ENCODE measurements around the gene SGK1. TPM values are rescaled to one million over a fixed set of nuclear protein-coding genes. Genes with fewer than 3 reads are reported as not detected.
"Not testable (repeated sequence)": the region's sequence is repeated elsewhere in the genome, so short reads cannot be mapped to it uniquely, and the experiment has no call there.

The SGK1 gene
- total RNA-seq, 1 donor from 2014 or later, result 25.8 TPM

- no peaks in the 10 kb centered on the region for H3K4me1 ChIP-seq
- no peaks in the 10 kb centered on the region for H3K27me3 ChIP-seq (ENCODE audit: low read depth)
Observed at GRCh38 chr6:134257516-134257915, 60.4 kb downstream of the SGK1 start.

GRCh38 chr6:134256862-134257261 is 61.0 kb downstream of the SGK1 start:
- H3K27ac ChIP-seq (replicated peaks), result no peak overlapping the region
- no peaks in the 10 kb centered on the region for H3K9me3 ChIP-seq (replicated peaks)
- TF ChIP-seq CTCF (IDR thresholded peaks at IDR 0.05; ENCODE audit: borderline replicate concordance), result no peak
- no peak overlapping the region for H3K4me3 ChIP-seq
- no peak for DNase-seq
- H3K4me1 ChIP-seq, result no peaks in the 10 kb centered on the region
- intact Hi-C loops (cut with micrococcal nuclease), result no loop called here
- H3K36me3 ChIP-seq, result no peaks in the 10 kb centered on the region
- H3K27me3 ChIP-seq (ENCODE audit: low read depth), result no peaks in the 10 kb centered on the region

More at GRCh38 chr6:134257516-134257915, 60.4 kb downstream of the SGK1 start:
- no peak overlapping the region for H3K27ac ChIP-seq (replicated peaks)
- no peaks in the 10 kb centered on the region for H3K9me3 ChIP-seq (replicated peaks)
- no peak for TF ChIP-seq CTCF (IDR thresholded peaks at IDR 0.05; ENCODE audit: borderline replicate concordance)
- H3K4me3 ChIP-seq, result no peak overlapping the region
- DNase-seq, result no peak
- intact Hi-C loops (cut with micrococcal nuclease), result no loop called here
- no peaks in the 10 kb centered on the region for H3K36me3 ChIP-seq

GRCh38 chr6:134255280-134255679 is 62.6 kb downstream of the SGK1 start:
- peaks cover 11% of the 10 kb centered on the region for H3K4me1 ChIP-seq
- H3K27ac ChIP-seq (replicated peaks); H3K9me3 ChIP-seq (replicated peaks); H3K36me3 ChIP-seq; DNase-seq; H3K4me3 ChIP-seq; H3K27me3 ChIP-seq (ENCODE audit: low read depth); intact Hi-C loops (cut with micrococcal nuclease): not testable (repeated sequence)

GRCh38 chr6:134254118-134254517 is 63.8 kb downstream of the SGK1 start:
- TF ChIP-seq CTCF (IDR thresholded peaks at IDR 0.05; ENCODE audit: borderline replicate concordance), result no peak
- Histone ChIP-seq H3K4me1 (peaks cover 22% of the 10 kb centered on the region), H3K27me3 (ENCODE audit: low read depth) (no peaks in the 10 kb centered on the region), H3K9me3 (replicated peaks) (no peaks in the 10 kb centered on the region), H3K36me3 (no peaks in the 10 kb centered on the region), H3K27ac (replicated peaks) (no peak overlapping the region), H3K4me3 (no peak overlapping the region)
- intact Hi-C loops (cut with micrococcal nuclease), result no loop called here
- no peak for DNase-seq

- no peak for DNase-seq
- H3K4me1 ChIP-seq, result peaks cover 22% of the 10 kb centered on the region
- H3K36me3 ChIP-seq, result no peaks in the 10 kb centered on the region
- no peak for TF ChIP-seq CTCF (IDR thresholded peaks at IDR 0.05; ENCODE audit: borderline replicate concordance)
- H3K9me3 ChIP-seq (replicated peaks), result no peaks in the 10 kb centered on the region
- no peak overlapping the region for H3K4me3 ChIP-seq
- intact Hi-C loops (cut with micrococcal nuclease), result no loop called here
- H3K27ac ChIP-seq (replicated peaks), result no peak overlapping the region
- H3K27me3 ChIP-seq (ENCODE audit: low read depth), result no peaks in the 10 kb centered on the region
Observed at GRCh38 chr6:134253681-134254080, 64.2 kb downstream of the SGK1 start.

GRCh38 chr6:134251320-134251719 is 66.6 kb downstream of the SGK1 start:
- Histone ChIP-seq H3K36me3 (no peaks in the 10 kb centered on the region), H3K4me3 (no peak overlapping the region), H3K27me3 (ENCODE audit: low read depth) (no peaks in the 10 kb centered on the region), H3K4me1 (peaks cover 22% of the 10 kb centered on the region), H3K9me3 (replicated peaks) (no peaks in the 10 kb centered on the region), H3K27ac (replicated peaks) (no peak overlapping the region)
- intact Hi-C loops (cut with micrococcal nuclease), result no loop called here
- DNase-seq, result no peak
- TF ChIP-seq CTCF (IDR thresholded peaks at IDR 0.05; ENCODE audit: borderline replicate concordance), result no peak

Measured in left ventricle myocardium inferior (tissue), 1 donor.